GM19372 (cell line): Measurements from ENCODE around the gene MAP4K1.

Experiments used
- ATAC-seq: cut with Tn5 transposase; IDR thresholded peaks from one replicate; pipeline ENCODE4 v1.9.1; 2021; ENCODE audit warnings: mild to moderate bottlenecking, low read depth, moderate library complexity; ENCODE audit not compliant: unreplicated experiment

Gene MAP4K1

GRCh38 chr19:38549061-38549460, 68.7 kb downstream of the MAP4K1 start:
- ATAC-seq, result no peak

GRCh38 chr19:38547421-38547820, 70.3 kb downstream of the MAP4K1 start:
- no peak for ATAC-seq

- no peak for ATAC-seq
Measured at GRCh38 chr19:38545596-38545995, 72.2 kb downstream of the MAP4K1 start.

GRCh38 chr19:38544569-38545315, 73.0 kb downstream of the MAP4K1 start:
- ATAC-seq, result no peak

GRCh38 chr19:38543807-38544568, 73.8 kb downstream of the MAP4K1 start:
- ATAC-seq, result no peak

GRCh38 chr19:38543286-38543806, 74.4 kb downstream of the MAP4K1 start:
- ATAC-seq, result no peak

GRCh38 chr19:38542040-38542439, 75.7 kb downstream of the MAP4K1 start:
- no peak for ATAC-seq

- no peak for ATAC-seq
Measured at GRCh38 chr19:38539751-38540150, 78.0 kb downstream of the MAP4K1 start.

GRCh38 chr19:38538793-38539528, 78.8 kb downstream of the MAP4K1 start:
- no peak for ATAC-seq

GRCh38 chr19:38538386-38538785, 79.4 kb downstream of the MAP4K1 start:
- ATAC-seq, result no peak
